Hepatocyte (in vitro differentiated cells): ENCODE data around the gene GEMIN2. TPM values are rescaled to one million over a fixed set of nuclear protein-coding genes. Genes with fewer than 3 reads are reported as not detected.
"Not testable (repeated sequence)": the region's sequence is repeated elsewhere in the genome, so short reads cannot be mapped to it uniquely, and the experiment has no call there.

Source experiments
- DNase-seq: peaks from one replicate; pipeline ENCODE4 v3.0.0-alpha.2; 2016; ENCODE audit warnings: low spot score
- H2AFZ ChIP-seq: fragments of 200-600 bp; sonication (generic); 2 replicates; pipeline ENCODE4 v1.6.0; 2016; ENCODE audit warnings: antibody characterized with exemption, mild to moderate bottlenecking
- H3K27ac ChIP-seq: fragments of 200-600 bp; sonication (generic); 2 replicates; pipeline ENCODE4 v1.5.1; 2016; ENCODE audit warnings: mild to moderate bottlenecking
- H3K27me3 ChIP-seq: fragments of 200-600 bp; sonication (generic); 2 replicates; pipeline ENCODE4 v1.6.1; 2016
- H3K36me3 ChIP-seq: fragments of 200-600 bp; sonication (generic); replicated peaks from 2 replicates; pipeline ENCODE4 v1.5.1; 2016; ENCODE audit warnings: low read depth; ENCODE audit not compliant: insufficient read depth
- H3K4me1 ChIP-seq: fragments of 200-600 bp; sonication (generic); 2 replicates; pipeline ENCODE4 v1.5.1; 2016; ENCODE audit warnings: mild to moderate bottlenecking, moderate library complexity; ENCODE audit not compliant: insufficient read depth
- H3K4me2 ChIP-seq: fragments of 200-600 bp; sonication (generic); 2 replicates; pipeline ENCODE4 v1.6.0; 2016
- H3K4me3 ChIP-seq: fragments of 200-600 bp; sonication (generic); 2 replicates; pipeline ENCODE4 v1.5.1; 2016; ENCODE audit warnings: mild to moderate bottlenecking
- H3K79me2 ChIP-seq: fragments of 200-600 bp; sonication (generic); 2 replicates; pipeline ENCODE4 v1.6.0; 2017; ENCODE audit warnings: mild to moderate bottlenecking
- H3K9me2 ChIP-seq: fragments of 200-600 bp; sonication (generic); replicated peaks from 2 replicates; pipeline ENCODE4 v1.6.0; 2017; ENCODE audit warnings: mild to moderate bottlenecking; ENCODE audit not compliant: insufficient read depth
- H3K9me3 ChIP-seq: fragments of 200-600 bp; sonication (generic); 2 replicates; pipeline ENCODE4 v1.5.1; 2016; ENCODE audit warnings: low read depth, mild to moderate bottlenecking
- H4K20me1 ChIP-seq: fragments of 200-600 bp; sonication (generic); 2 replicates; pipeline ENCODE4 v1.6.0; 2016; ENCODE audit warnings: mild to moderate bottlenecking; ENCODE audit not compliant: insufficient read depth, poor library complexity, severe bottlenecking
- EZH2 ChIP-seq: fragments of 200-600 bp; sonication (generic); IDR thresholded peaks from 2 replicates; pipeline ENCODE4 v1.6.1; 2016; ENCODE audit warnings: antibody characterized with exemption, mild to moderate bottlenecking, borderline replicate concordance
- EZH2phosphoT487 ChIP-seq: fragments of 200-600 bp; sonication (generic); IDR thresholded peaks from one replicate; pipeline ENCODE4 v1.6.1; 2018; ENCODE audit warnings: antibody characterized with exemption, mild to moderate bottlenecking, low read depth, moderate library complexity; ENCODE audit not compliant: unreplicated experiment, severe bottlenecking
- WGBS: methylation state at CpG from one replicate; pipeline ENCODE4 v1.1.6; 2016; ENCODE audit warnings: low lambda C conversion rate; ENCODE audit errors: missing lambda C conversion rate; 5-methylcytosine and 5-hydroxymethylcytosine counted together
- polyA plus RNA-seq: library from polyadenylated mRNA; unstranded; fragments of >200 nt; fragmentation: Nextera tagmentation; extraction: Ambion mirVana; gene quantifications from 2 replicates; pipeline ENCODE4 v1.2.1, GENCODE V29; 2016
- total RNA-seq: library from RNA; depleted of rRNA; stranded (reverse); fragments of >200 nt; gene quantifications from 2 replicates; pipeline ENCODE4 v1.2.3, GENCODE V29; 2014
- TF ChIP-seq, protein P1 (sequence below): fragments of 200-600 bp; sonication (generic); IDR thresholded peaks from 2 replicates; pipeline ENCODE4 v1.5.1; 2016; ENCODE audit warnings: antibody characterized with exemption, mild to moderate bottlenecking; ENCODE audit not compliant: poor library complexity

Gene GEMIN2
- total and polyA plus RNA-seq, 2 experiments from 2014 or later, result 12.4 to 28.3 TPM

DNA sequence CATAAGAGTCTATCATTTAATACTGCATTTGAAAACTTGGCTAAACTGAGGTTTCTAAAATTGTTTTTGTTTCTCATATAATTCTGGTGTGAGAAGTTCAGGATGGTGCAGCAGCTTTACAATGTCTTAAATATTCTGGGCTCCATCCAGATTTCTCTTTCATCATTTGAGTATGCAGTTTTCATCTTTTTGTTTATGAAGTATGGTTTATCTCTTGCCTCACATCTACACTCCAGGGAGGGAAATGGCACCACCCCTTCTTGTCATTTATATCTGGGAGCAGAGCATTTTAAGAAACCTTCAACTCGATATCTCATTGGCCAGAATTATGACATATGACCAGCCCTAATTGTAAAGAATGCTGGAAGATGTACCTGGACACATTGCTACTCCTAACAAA is 24.3 kb downstream of the GEMIN2 start:
- Histone ChIP-seq H3K27ac (no peak overlapping the region), H2AFZ (no peak overlapping the region), H3K4me2 (no peak overlapping the region), H3K9me2 (no peaks in the 10 kb centered on the region), H4K20me1 (no peaks in the 10 kb centered on the region), H3K4me3 (no peak overlapping the region), H3K4me1 (no peaks in the 10 kb centered on the region), H3K79me2 (no peaks in the 10 kb centered on the region), H3K36me3 (no peaks in the 10 kb centered on the region), H3K9me3 (no peaks in the 10 kb centered on the region), H3K27me3 (no peaks in the 10 kb centered on the region)
- no peak for DNase-seq
- TF ChIP-seq EZH2phosphoT487 (no peak), EZH2 (no peak)
- TF ChIP-seq, protein P1, sequence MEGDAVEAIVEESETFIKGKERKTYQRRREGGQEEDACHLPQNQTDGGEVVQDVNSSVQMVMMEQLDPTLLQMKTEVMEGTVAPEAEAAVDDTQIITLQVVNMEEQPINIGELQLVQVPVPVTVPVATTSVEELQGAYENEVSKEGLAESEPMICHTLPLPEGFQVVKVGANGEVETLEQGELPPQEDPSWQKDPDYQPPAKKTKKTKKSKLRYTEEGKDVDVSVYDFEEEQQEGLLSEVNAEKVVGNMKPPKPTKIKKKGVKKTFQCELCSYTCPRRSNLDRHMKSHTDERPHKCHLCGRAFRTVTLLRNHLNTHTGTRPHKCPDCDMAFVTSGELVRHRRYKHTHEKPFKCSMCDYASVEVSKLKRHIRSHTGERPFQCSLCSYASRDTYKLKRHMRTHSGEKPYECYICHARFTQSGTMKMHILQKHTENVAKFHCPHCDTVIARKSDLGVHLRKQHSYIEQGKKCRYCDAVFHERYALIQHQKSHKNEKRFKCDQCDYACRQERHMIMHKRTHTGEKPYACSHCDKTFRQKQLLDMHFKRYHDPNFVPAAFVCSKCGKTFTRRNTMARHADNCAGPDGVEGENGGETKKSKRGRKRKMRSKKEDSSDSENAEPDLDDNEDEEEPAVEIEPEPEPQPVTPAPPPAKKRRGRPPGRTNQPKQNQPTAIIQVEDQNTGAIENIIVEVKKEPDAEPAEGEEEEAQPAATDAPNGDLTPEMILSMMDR, result no peak
- 91% methylated on average over 1 of the region's 1 CpG for WGBS

DNA sequence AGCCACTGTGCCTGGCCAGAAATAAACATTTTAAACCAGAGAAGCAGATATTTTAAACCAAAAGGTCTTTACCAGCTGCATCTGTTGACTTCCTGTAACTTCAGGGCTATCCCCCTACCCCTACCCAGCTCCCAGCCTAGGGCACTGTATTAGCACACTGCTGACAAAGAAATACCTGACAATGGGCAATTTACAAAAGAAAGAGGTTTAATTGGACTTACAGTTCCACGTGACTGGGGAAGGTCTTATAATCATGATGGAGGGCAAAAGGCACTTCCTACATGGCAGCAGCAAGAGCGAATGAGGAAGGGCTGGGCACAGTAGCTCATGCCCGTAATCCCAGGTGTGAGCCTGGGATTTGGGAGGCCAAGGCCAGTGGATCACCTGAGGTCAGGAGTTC is 26.0 kb downstream of the GEMIN2 start:
- H3K36me3 ChIP-seq, result no peaks in the 10 kb centered on the region
- no peaks in the 10 kb centered on the region for H3K9me2 ChIP-seq
- H3K4me3 ChIP-seq, result no peak overlapping the region
- H2AFZ ChIP-seq, result no peak overlapping the region
- no peaks in the 10 kb centered on the region for H3K4me1 ChIP-seq
- 98% methylated on average over 3 of the region's 3 CpGs for WGBS
- no peaks in the 10 kb centered on the region for H3K27me3 ChIP-seq
- no peaks in the 10 kb centered on the region for H4K20me1 ChIP-seq
- no peak overlapping the region for H3K27ac ChIP-seq
- H3K4me2 ChIP-seq, result no peak overlapping the region
- H3K79me2 ChIP-seq, result no peaks in the 10 kb centered on the region
- DNase-seq, result no peak
- no peaks in the 10 kb centered on the region for H3K9me3 ChIP-seq
- TF ChIP-seq, protein P1, result no peak
- no peak for TF ChIP-seq EZH2
- TF ChIP-seq EZH2phosphoT487, result no peak

DNA sequence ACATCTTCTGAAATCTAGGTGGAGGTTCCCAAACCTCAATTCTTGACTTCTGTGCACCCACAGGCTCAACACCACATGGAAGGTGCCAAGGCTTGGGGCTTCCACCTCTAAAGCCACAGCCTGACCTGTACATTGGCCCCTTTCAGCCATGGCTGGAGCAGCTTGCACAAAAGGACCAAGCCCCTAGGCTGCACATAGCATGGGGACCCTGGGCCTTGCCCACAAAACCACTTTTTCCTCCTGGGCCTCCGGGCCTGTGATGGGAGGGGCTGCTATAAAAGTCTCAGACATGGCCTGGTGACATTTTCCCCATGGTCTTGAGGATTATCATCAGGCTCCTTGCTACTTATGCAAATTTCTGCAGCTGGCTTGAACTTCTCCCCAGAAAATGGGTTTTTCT is 27.5 kb downstream of the GEMIN2 start:
- 100% methylated on average over 1 of the region's 1 CpG for WGBS
- DNase-seq, H3K4me2 ChIP-seq, H3K9me2 ChIP-seq, H3K9me3 ChIP-seq, H4K20me1 ChIP-seq, H3K4me3 ChIP-seq, H3K27ac ChIP-seq, H3K27me3 ChIP-seq, H3K79me2 ChIP-seq, H3K4me1 ChIP-seq, H2AFZ ChIP-seq, H3K36me3 ChIP-seq: not testable (repeated sequence)

DNA sequence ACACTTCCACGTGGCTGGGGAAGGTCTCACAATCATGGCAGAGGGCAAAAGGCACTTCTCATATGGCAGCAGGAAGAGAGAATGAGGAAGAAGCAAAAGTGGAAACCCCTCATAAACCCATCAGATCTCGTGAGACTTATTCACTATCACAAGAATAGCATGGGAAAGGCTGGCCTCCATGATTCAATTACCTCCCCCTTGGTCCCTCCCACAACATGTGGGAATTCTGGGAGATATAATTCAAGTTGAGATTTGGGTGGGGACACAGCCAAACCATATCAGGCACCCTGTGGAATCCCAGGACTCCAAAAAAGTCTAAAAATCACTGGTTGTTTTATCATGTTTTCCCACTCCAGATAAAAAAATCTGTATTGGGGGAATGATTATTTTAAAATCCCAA is 29.1 kb downstream of the GEMIN2 start:
- H3K79me2 ChIP-seq, H3K36me3 ChIP-seq, H3K27me3 ChIP-seq, H3K4me1 ChIP-seq, H3K27ac ChIP-seq, H3K9me3 ChIP-seq, H3K4me2 ChIP-seq, H2AFZ ChIP-seq, H4K20me1 ChIP-seq, DNase-seq, H3K9me2 ChIP-seq, H3K4me3 ChIP-seq: not testable (repeated sequence)
- WGBS, result 82% methylated on average over 2 of the region's 2 CpGs
